ENCODE data around the gene C1RL. TPM values are rescaled to one million over a fixed set of nuclear protein-coding genes. Genes with fewer than 3 reads are reported as not detected.

Gene C1RL
- total and polyA plus RNA-seq, 2 experiments from 2014 or later = 26.4 to 64.5 TPM

DNA sequence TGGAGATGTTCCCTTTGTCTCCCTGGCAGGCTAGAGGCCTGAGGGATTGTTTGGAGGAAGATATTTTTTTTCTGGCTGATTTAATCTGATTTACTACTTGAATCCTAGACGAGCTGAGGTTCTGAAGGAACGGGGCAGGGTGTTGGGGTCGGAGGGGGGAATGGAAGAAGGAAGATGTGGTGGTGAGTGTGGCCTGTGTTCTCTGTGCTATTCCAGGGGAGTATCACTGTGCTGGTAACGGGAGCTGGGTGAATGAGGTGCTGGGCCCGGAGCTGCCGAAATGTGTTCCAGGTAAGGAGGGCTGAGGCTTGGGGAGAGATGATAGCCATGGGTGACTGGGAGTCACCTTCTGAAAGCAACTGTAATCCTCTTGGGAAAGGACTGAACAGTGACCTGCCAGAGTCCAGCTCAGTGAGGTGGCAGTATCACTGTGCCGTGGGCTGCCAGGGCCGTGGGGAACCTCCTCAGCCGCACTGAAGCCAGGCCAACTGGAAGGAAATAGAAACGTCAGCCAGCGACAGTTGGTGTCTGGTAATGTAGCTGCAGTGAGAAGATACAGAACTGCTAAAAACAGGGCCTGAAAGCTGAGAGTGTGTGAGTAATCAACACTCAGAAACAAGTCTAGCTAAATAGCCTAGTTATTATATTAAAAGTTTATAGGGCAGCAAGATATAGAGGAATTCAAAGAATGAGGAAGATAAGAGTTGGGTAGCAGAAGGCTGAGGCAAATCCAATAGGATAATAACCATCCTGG lies 40.6 kb downstream of the C1RL start:
- no peaks in the 10 kb centered on the region for H3K79me2 ChIP-seq
- peak; percentile 43 for DNase-seq (ENCODE audit: low spot score)
- H3K27ac ChIP-seq = peak overlapping the region; percentile 73
- peaks cover 16% of the 10 kb centered on the region for H3K4me1 ChIP-seq (ENCODE audit: insufficient read depth)
- no peaks in the 10 kb centered on the region for H3K9me2 ChIP-seq (replicated peaks; ENCODE audit: insufficient read depth)
- no peaks in the 10 kb centered on the region for H3K27me3 ChIP-seq
- no peak overlapping the region for H3K4me2 ChIP-seq
- H3K4me3 ChIP-seq = no peak overlapping the region
- H2AFZ ChIP-seq = no peak overlapping the region
- no peaks in the 10 kb centered on the region for H3K36me3 ChIP-seq (replicated peaks; ENCODE audit: insufficient read depth, low read depth)
- WGBS (ENCODE audit: low lambda C conversion rate, missing lambda C conversion rate) = 76% methylated on average over 11 of the region's 11 CpGs
- H3K9me3 ChIP-seq (ENCODE audit: low read depth) = no peaks in the 10 kb centered on the region
- TF ChIP-seq CTCF (IDR thresholded peaks at IDR 0.05; ENCODE audit: poor library complexity) = no peak
- TF ChIP-seq EZH2phosphoT487 (IDR thresholded peaks at IDR 0.05; ENCODE audit: low read depth, severe bottlenecking, unreplicated experiment) = no peak
- TF ChIP-seq EZH2 (IDR thresholded peaks at IDR 0.05; ENCODE audit: borderline replicate concordance) = no peak
- H4K20me1 ChIP-seq (ENCODE audit: insufficient read depth, poor library complexity, severe bottlenecking) = no peaks in the 10 kb centered on the region

DNA sequence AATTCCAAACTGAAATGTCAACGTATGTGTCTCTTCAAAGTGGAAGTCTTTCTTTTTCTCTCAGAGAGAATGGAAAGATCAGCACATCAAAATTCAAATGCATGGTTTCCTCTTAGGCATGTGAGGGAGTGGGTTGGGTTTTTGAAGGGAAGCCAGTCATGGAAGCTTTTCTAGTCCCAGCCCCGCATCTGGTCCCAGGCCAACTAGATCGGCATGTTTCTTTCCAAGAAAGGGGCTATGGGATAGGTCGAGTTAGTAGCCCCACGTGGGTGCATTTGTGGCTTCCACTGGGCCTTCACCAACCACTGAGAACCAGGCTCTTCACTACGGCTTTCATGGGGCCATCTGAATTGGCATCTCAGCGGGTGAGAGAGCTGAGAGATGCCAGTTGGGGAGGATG lies 41.9 kb downstream of the C1RL start:
- Histone ChIP-seq H3K4me2 (no peak overlapping the region), H3K9me2 (replicated peaks; ENCODE audit: insufficient read depth) (no peaks in the 10 kb centered on the region), H3K36me3 (replicated peaks; ENCODE audit: insufficient read depth, low read depth) (no peaks in the 10 kb centered on the region), H3K4me3 (no peak overlapping the region), H3K4me1 (ENCODE audit: insufficient read depth) (peaks cover 16% of the 10 kb centered on the region), H4K20me1 (ENCODE audit: insufficient read depth, poor library complexity, severe bottlenecking) (no peaks in the 10 kb centered on the region), H3K9me3 (ENCODE audit: low read depth) (no peaks in the 10 kb centered on the region), H3K79me2 (no peaks in the 10 kb centered on the region), H3K27me3 (no peaks in the 10 kb centered on the region), H2AFZ (no peak overlapping the region), H3K27ac (no peak overlapping the region)
- 91% methylated on average over 7 of the region's 7 CpGs for WGBS (ENCODE audit: low lambda C conversion rate, missing lambda C conversion rate)
- TF ChIP-seq EZH2 (IDR thresholded peaks at IDR 0.05; ENCODE audit: borderline replicate concordance) (no peak), CTCF (IDR thresholded peaks at IDR 0.05; ENCODE audit: poor library complexity) (no peak), EZH2phosphoT487 (IDR thresholded peaks at IDR 0.05; ENCODE audit: low read depth, severe bottlenecking, unreplicated experiment) (no peak)
- no peak for DNase-seq (ENCODE audit: low spot score)

- no peaks in the 10 kb centered on the region for H3K36me3 ChIP-seq (replicated peaks; ENCODE audit: insufficient read depth, low read depth)
- DNase-seq (ENCODE audit: low spot score) = no peak
- H3K27me3 ChIP-seq = no peaks in the 10 kb centered on the region
- no peaks in the 10 kb centered on the region for H3K9me3 ChIP-seq (ENCODE audit: low read depth)
- no peak overlapping the region for H3K4me3 ChIP-seq
- no peak overlapping the region for H3K4me2 ChIP-seq
- no peaks in the 10 kb centered on the region for H3K9me2 ChIP-seq (replicated peaks; ENCODE audit: insufficient read depth)
- peaks cover 16% of the 10 kb centered on the region for H3K4me1 ChIP-seq (ENCODE audit: insufficient read depth)
- 91% methylated on average over 2 of the region's 2 CpGs for WGBS (ENCODE audit: low lambda C conversion rate, missing lambda C conversion rate)
- no peak overlapping the region for H3K27ac ChIP-seq
- TF ChIP-seq CTCF (IDR thresholded peaks at IDR 0.05; ENCODE audit: poor library complexity) (no peak), EZH2 (IDR thresholded peaks at IDR 0.05; ENCODE audit: borderline replicate concordance) (no peak), EZH2phosphoT487 (IDR thresholded peaks at IDR 0.05; ENCODE audit: low read depth, severe bottlenecking, unreplicated experiment) (no peak)
- no peaks in the 10 kb centered on the region for H3K79me2 ChIP-seq
- H4K20me1 ChIP-seq (ENCODE audit: insufficient read depth, poor library complexity, severe bottlenecking) = no peaks in the 10 kb centered on the region
- H2AFZ ChIP-seq = no peak overlapping the region
These were observed 42.4 kb downstream of the C1RL start for GRCh38 chr12:7066596-7066995.

Measured in hepatocyte (in vitro differentiated cells).